CD14-positive monocyte (primary cell): Measurements from ENCODE around the gene LPCAT1. TPM values are rescaled to one million over a fixed set of nuclear protein-coding genes. Genes with fewer than 3 reads are reported as not detected.

Experiments
- DNase-seq, 3 donors: peaks; one replicate each; pipeline ENCODE4 v3.0.0-alpha.2; 2011 to 2022
- H2AFZ ChIP-seq: 2 replicates; pipeline ENCODE4 v1.6.0; 2012; ENCODE audit warnings: mild to moderate bottlenecking, low read depth, low read length, inconsistent platforms; ENCODE audit not compliant: insufficient read depth, poor library complexity, severe bottlenecking
- H3K27ac ChIP-seq, 2 donors: 1 replicate in 1 of 2; 2 replicates in 1 of 2; pipeline ENCODE4 v1.5.1; 2012 to 2013; ENCODE audit warnings: low read length in 2 of 2, control low read depth in 1 of 2, inconsistent platforms in 1 of 2, low read depth in 1 of 2, mild to moderate bottlenecking in 1 of 2
- H3K27me3 ChIP-seq, 2 donors: one replicate each; pipeline versions ENCODE4 v1.6.0 to v1.6.1; 2011 to 2013; ENCODE audit warnings: low read length in 2 of 2; ENCODE audit not compliant: control insufficient read depth in 2 of 2, insufficient read depth in 2 of 2
- H3K36me3 ChIP-seq, 2 donors: replicated peaks in 1 of 2; 1 replicate in 1 of 2; 2 replicates in 1 of 2; pipeline versions ENCODE4 v1.5.1 to v1.6.1; 2012 to 2013; ENCODE audit warnings: low read length in 2 of 2, control low read depth in 1 of 2, inconsistent platforms in 1 of 2, mild to moderate bottlenecking in 1 of 2; ENCODE audit not compliant: insufficient read depth in 2 of 2, control insufficient read depth in 1 of 2
- H3K4me1 ChIP-seq, 2 donors: 1 replicate in 1 of 2; 2 replicates in 1 of 2; pipeline versions ENCODE4 v1.5.1 to v1.6.1; 2012 to 2013; ENCODE audit warnings: low read length in 2 of 2, control low read depth in 1 of 2, inconsistent platforms in 1 of 2, mild to moderate bottlenecking in 1 of 2, moderate library complexity in 1 of 2; ENCODE audit not compliant: insufficient read depth in 2 of 2, control insufficient read depth in 1 of 2
- H3K4me2 ChIP-seq: replicated peaks from 2 replicates; pipeline ENCODE3; 2012; ENCODE audit warnings: low read length, moderate library complexity, mild to moderate bottlenecking; ENCODE audit not compliant: poor library complexity, severe bottlenecking; ENCODE audit errors: extremely low read depth
- H3K4me3 ChIP-seq, 3 experiments: fragments of 200-600 bp in 1 of 3; sonication (generic) in 1 of 3; replicated peaks in 1 of 3; 1 replicate in 2 of 3; 2 replicates in 1 of 3; pipeline ENCODE4 v1.5.1; 2011 to 2013; ENCODE audit warnings: low read length in 3 of 3, mild to moderate bottlenecking in 3 of 3, control low read depth in 2 of 3, low read depth in 2 of 3, inconsistent platforms in 1 of 3, moderate library complexity in 1 of 3
- H3K79me2 ChIP-seq: 2 replicates; pipeline ENCODE4 v1.6.0; 2012; ENCODE audit warnings: mild to moderate bottlenecking, control low read depth, inconsistent platforms, low read length, moderate library complexity; ENCODE audit not compliant: insufficient read depth
- H3K9ac ChIP-seq: 2 replicates; pipeline ENCODE4 v1.6.0; 2017; ENCODE audit warnings: low read length, mild to moderate bottlenecking; ENCODE audit not compliant: insufficient read depth, poor library complexity, severe bottlenecking
- H3K9me3 ChIP-seq, 2 donors: replicated peaks in 1 of 2; 1 replicate in 1 of 2; 2 replicates in 1 of 2; pipeline versions ENCODE4 v1.5.1 to v1.6.1; 2012 to 2013; ENCODE audit warnings: low read length in 2 of 2, control low read depth in 1 of 2; ENCODE audit not compliant: control insufficient read depth in 1 of 2, insufficient read depth in 1 of 2
- H4K20me1 ChIP-seq: 2 replicates; pipeline ENCODE4 v1.6.0; 2012; ENCODE audit warnings: mild to moderate bottlenecking, low read length, control low read depth, moderate library complexity; ENCODE audit not compliant: insufficient read depth
- H3K27ac Mint-ChIP-seq, 7 donors: one replicate each; pipeline ENCODE4 v1.8.0; 2020; ENCODE audit warnings: mild to moderate bottlenecking in 7 of 7, mixed read lengths in 7 of 7, moderate library complexity in 6 of 7, inconsistent platforms in 2 of 7
- H3K27me3 Mint-ChIP-seq, 3 donors: one replicate each; pipeline ENCODE4 v1.8.0; 2021 to 2022; ENCODE audit warnings: low read depth in 3 of 3, mild to moderate bottlenecking in 3 of 3, mixed read lengths in 3 of 3, moderate library complexity in 3 of 3, inconsistent platforms in 1 of 3
- H3K36me3 Mint-ChIP-seq, 2 donors: one replicate each; pipeline ENCODE4 v1.8.0; 2020; ENCODE audit warnings: mixed read lengths in 2 of 2, inconsistent platforms in 1 of 2, mild to moderate bottlenecking in 1 of 2
- H3K4me1 Mint-ChIP-seq: one replicate; pipeline ENCODE4 v1.8.0; 2020; ENCODE audit warnings: mild to moderate bottlenecking, mixed read lengths
- H3K4me3 Mint-ChIP-seq, 2 donors: one replicate each; pipeline ENCODE4 v1.8.0; 2020; ENCODE audit warnings: mild to moderate bottlenecking in 2 of 2, mixed read lengths in 2 of 2, moderate library complexity in 1 of 2
- H3K9me3 Mint-ChIP-seq, 7 donors: one replicate each; pipeline ENCODE4 v1.8.0; 2020 to 2022; ENCODE audit warnings: mixed read lengths in 7 of 7, mild to moderate bottlenecking in 6 of 7, moderate library complexity in 6 of 7, inconsistent platforms in 2 of 7
- WGBS: methylation state at CpG from one replicate; pipeline ENCODE4 v1.1.5; 2013; ENCODE audit warnings: missing lambda C conversion rate; ENCODE audit not compliant: insufficient coverage; 5-methylcytosine and 5-hydroxymethylcytosine counted together
- intact Hi-C, 2 donors: fragments of 100-400 bp; cut with micrococcal nuclease; formaldehyde crosslinking; loops; one replicate each; pipeline versions ENCODE4 v1.15.0 to v1.15.1; 2023
- polyA plus RNA-seq, 3 donors: library from polyadenylated mRNA; depleted of rRNA in 1 of 3; unstranded in 2 of 3; stranded (reverse) in 1 of 3; fragments of 300-500 nt in 2 of 3; fragments of >200 nt in 1 of 3; fragmentation: Illumina TruSeq in 2 of 3; gene quantifications; 1 replicate in 2 of 3; 2 replicates in 1 of 3; pipeline ENCODE4 v1.2.3, GENCODE V29; 2012 to 2021
- TF ChIP-seq, protein P1 (sequence below): fragments of 200-600 bp; IDR thresholded peaks from one replicate; pipeline ENCODE4 v1.8.0; 2022; ENCODE audit warnings: antibody characterized with exemption, mild to moderate bottlenecking

LPCAT1 gene
- polyA plus RNA-seq, 3 donors, result 34.1 to 53.9 (median 34.8) TPM

DNA sequence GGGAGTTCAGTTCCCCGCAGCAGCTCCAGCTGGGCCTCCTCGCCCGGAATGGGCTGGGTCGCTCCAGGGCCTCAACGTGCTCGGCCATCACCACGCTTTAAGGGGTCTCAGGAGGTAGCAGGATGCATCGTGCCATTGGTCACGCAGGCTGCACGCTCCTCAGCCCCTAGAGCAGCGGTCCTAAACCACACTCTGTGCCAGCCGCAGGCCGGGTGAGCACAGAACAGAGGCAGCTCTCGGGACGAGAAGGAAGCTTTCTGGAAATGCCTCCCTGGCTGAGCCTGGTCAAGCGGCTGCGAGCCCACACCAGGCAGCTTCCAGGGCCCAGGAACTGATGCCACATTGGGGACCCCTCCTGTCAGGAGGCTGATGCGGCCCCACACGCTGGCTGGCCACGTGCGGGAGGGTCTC is 39.3 kb upstream of the LPCAT1 start:
- Histone ChIP-seq H3K27me3 (no peaks in the 10 kb centered on the region), H3K27ac (peak overlapping the region in 1 of 2 donors; percentile 75), H3K4me1 (peaks cover 23 to 28% of the 10 kb centered on the region in 2 donors), H3K4me2 (no peak overlapping the region), H3K79me2 (no peaks in the 10 kb centered on the region), H3K4me3 (peak overlapping the region in 1 of 3 experiments; percentile 35), H4K20me1 (no peaks in the 10 kb centered on the region), H3K9me3 (peaks cover 19 to 24% of the 10 kb centered on the region in 2 donors), H2AFZ (no peak overlapping the region), H3K36me3 (no peaks in the 10 kb centered on the region), H3K9ac (peak overlapping the region; percentile 33)
- peak overlapping the region in 1 of 2 donors; percentile 25 for H3K4me3 Mint-ChIP-seq
- peaks cover 16 to 23% of the 10 kb centered on the region in 2 donors for H3K36me3 Mint-ChIP-seq
- WGBS, result 94% methylated on average over 21 of the region's 21 CpGs
- DNase-seq, result no peak
- peaks cover 37% of the 10 kb centered on the region for H3K4me1 Mint-ChIP-seq
- peak overlapping the region in 5 of 7 donors; percentile 8 to 91 (median 88) for H3K27ac Mint-ChIP-seq
- intact Hi-C loops, result loop anchor here (5.0 to 10.0 kb wide), 3 partner anchors 46 to 86 kb away; no protein-coding TSS in a partner anchor
- H3K9me3 Mint-ChIP-seq, result peaks cover 20 to 28% (median 25%) of the 10 kb centered on the region in 7 donors
- TF ChIP-seq, protein P1, sequence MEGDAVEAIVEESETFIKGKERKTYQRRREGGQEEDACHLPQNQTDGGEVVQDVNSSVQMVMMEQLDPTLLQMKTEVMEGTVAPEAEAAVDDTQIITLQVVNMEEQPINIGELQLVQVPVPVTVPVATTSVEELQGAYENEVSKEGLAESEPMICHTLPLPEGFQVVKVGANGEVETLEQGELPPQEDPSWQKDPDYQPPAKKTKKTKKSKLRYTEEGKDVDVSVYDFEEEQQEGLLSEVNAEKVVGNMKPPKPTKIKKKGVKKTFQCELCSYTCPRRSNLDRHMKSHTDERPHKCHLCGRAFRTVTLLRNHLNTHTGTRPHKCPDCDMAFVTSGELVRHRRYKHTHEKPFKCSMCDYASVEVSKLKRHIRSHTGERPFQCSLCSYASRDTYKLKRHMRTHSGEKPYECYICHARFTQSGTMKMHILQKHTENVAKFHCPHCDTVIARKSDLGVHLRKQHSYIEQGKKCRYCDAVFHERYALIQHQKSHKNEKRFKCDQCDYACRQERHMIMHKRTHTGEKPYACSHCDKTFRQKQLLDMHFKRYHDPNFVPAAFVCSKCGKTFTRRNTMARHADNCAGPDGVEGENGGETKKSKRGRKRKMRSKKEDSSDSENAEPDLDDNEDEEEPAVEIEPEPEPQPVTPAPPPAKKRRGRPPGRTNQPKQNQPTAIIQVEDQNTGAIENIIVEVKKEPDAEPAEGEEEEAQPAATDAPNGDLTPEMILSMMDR, result no peak
- H3K27me3 Mint-ChIP-seq, result peaks cover 5 to 12% (median 7%) of the 10 kb centered on the region in 3 donors

DNA sequence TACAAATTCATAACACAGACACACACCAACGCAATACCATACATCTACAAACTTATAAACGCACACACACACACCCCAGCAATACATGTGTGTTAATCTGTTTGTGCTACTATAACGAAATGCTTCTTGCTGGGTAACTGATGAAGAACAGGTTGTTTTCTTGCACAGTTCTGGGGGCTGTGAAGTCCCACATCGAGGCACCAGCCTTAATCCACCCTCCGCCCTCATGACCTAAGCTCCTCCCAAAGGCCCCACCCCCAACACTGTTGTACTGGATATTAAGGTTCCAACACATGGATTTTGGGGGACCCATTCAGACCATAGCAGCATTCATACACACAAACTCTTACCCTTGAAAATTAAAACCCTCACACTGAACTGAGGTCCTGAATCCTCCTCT is 38.8 kb upstream of the LPCAT1 start:
- Histone ChIP-seq H2AFZ (no peak overlapping the region), H3K27ac (no peak overlapping the region), H3K27me3 (peaks cover 0 to 4% of the 10 kb centered on the region in 2 donors), H3K4me2 (no peak overlapping the region), H3K9ac (no peak overlapping the region), H3K36me3 (no peaks in the 10 kb centered on the region), H4K20me1 (no peaks in the 10 kb centered on the region), H3K4me1 (peaks cover 23 to 28% of the 10 kb centered on the region in 2 donors), H3K79me2 (no peaks in the 10 kb centered on the region), H3K9me3 (peaks cover 19 to 24% of the 10 kb centered on the region in 2 donors), H3K4me3 (no peak overlapping the region)
- Mint-ChIP-seq H3K4me1 (peaks cover 36% of the 10 kb centered on the region), H3K9me3 (peaks cover 20 to 28% (median 25%) of the 10 kb centered on the region in 7 donors), H3K27me3 (peaks cover 5 to 16% (median 8%) of the 10 kb centered on the region in 3 donors), H3K4me3 (peak overlapping the region in 1 of 2 donors; percentile 25), H3K36me3 (peaks cover 16 to 23% of the 10 kb centered on the region in 2 donors), H3K27ac (peak overlapping the region in 5 of 7 donors; percentile 8 to 89 (median 60))
- WGBS, result no CpG with 5 or more reads among the region's 5 CpGs
- TF ChIP-seq, protein P1, result no peak
- no peak for DNase-seq
- intact Hi-C loops, result loop anchor here (5.0 to 10.0 kb wide), 3 partner anchors 45 to 85 kb away; no protein-coding TSS in a partner anchor
